ENCODE results near the gene KIR3DL2. TPM values are rescaled to one million over a fixed set of nuclear protein-coding genes. Genes with fewer than 3 reads are reported as not detected.
"Not testable (repeated sequence)": the region's sequence is repeated elsewhere in the genome, so short reads cannot be mapped to it uniquely, and the experiment has no call there.

Gene KIR3DL2
- total RNA-seq, 1 donor from 2014 or later = not detected

GRCh38 chr19:54806516-54806838 is 43.8 kb upstream of the KIR3DL2 start:
- TF ChIP-seq POLR2AphosphoS5 (IDR thresholded peaks at IDR 0.05; ENCODE audit: insufficient read depth in 1 of 2, low read depth in 1 of 2) = no peak
- no peak for TF ChIP-seq POLR2A (IDR thresholded peaks at IDR 0.05)
- TF ChIP-seq, protein P1, sequence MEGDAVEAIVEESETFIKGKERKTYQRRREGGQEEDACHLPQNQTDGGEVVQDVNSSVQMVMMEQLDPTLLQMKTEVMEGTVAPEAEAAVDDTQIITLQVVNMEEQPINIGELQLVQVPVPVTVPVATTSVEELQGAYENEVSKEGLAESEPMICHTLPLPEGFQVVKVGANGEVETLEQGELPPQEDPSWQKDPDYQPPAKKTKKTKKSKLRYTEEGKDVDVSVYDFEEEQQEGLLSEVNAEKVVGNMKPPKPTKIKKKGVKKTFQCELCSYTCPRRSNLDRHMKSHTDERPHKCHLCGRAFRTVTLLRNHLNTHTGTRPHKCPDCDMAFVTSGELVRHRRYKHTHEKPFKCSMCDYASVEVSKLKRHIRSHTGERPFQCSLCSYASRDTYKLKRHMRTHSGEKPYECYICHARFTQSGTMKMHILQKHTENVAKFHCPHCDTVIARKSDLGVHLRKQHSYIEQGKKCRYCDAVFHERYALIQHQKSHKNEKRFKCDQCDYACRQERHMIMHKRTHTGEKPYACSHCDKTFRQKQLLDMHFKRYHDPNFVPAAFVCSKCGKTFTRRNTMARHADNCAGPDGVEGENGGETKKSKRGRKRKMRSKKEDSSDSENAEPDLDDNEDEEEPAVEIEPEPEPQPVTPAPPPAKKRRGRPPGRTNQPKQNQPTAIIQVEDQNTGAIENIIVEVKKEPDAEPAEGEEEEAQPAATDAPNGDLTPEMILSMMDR (IDR thresholded peaks at IDR 0.05) = no peak
- no peaks in the 10 kb centered on the region for H3K4me1 ChIP-seq
- H3K9me3 ChIP-seq = no peaks in the 10 kb centered on the region
- no peaks in the 10 kb centered on the region for H3K36me3 ChIP-seq
- intact Hi-C loops (cut with DNase I) = no loop called here
- DNase-seq (ENCODE audit: extremely low spot score in 2 of 2) = no peak
- no peak overlapping the region for H3K4me3 ChIP-seq
- H3K27ac ChIP-seq = no peak overlapping the region
- no peaks in the 10 kb centered on the region for H3K27me3 ChIP-seq

GRCh38 chr19:54814571-54814970 is 35.7 kb upstream of the KIR3DL2 start:
- H3K27me3 ChIP-seq; DNase-seq (ENCODE audit: extremely low spot score in 2 of 2); intact Hi-C loops (cut with DNase I); H3K36me3 ChIP-seq; H3K4me3 ChIP-seq; H3K9me3 ChIP-seq; H3K27ac ChIP-seq; H3K4me1 ChIP-seq: not testable (repeated sequence)

GRCh38 chr19:54816251-54816650 is 34.0 kb upstream of the KIR3DL2 start, which contains the start of gene KIR3DL1:
KIR3DL1 (plus strand) TSS chr19:54816468.
- H3K4me3 ChIP-seq; H3K27ac ChIP-seq; intact Hi-C loops (cut with DNase I); H3K9me3 ChIP-seq; H3K36me3 ChIP-seq; DNase-seq (ENCODE audit: extremely low spot score in 2 of 2); H3K27me3 ChIP-seq; H3K4me1 ChIP-seq: not testable (repeated sequence)

GRCh38 chr19:54817670-54818536 is 32.3 kb upstream of the KIR3DL2 start:
- no peaks in the 10 kb centered on the region for H3K4me1 ChIP-seq
- intact Hi-C loops (cut with DNase I) = no loop called here
- no peak overlapping the region for H3K4me3 ChIP-seq
- no peaks in the 10 kb centered on the region for H3K36me3 ChIP-seq
- no peak overlapping the region for H3K27ac ChIP-seq
- no peaks in the 10 kb centered on the region for H3K9me3 ChIP-seq
- no peaks in the 10 kb centered on the region for H3K27me3 ChIP-seq
- no peak for DNase-seq (ENCODE audit: extremely low spot score in 2 of 2)
- TF ChIP-seq, protein P1 (IDR thresholded peaks at IDR 0.05) = no peak

DNA sequence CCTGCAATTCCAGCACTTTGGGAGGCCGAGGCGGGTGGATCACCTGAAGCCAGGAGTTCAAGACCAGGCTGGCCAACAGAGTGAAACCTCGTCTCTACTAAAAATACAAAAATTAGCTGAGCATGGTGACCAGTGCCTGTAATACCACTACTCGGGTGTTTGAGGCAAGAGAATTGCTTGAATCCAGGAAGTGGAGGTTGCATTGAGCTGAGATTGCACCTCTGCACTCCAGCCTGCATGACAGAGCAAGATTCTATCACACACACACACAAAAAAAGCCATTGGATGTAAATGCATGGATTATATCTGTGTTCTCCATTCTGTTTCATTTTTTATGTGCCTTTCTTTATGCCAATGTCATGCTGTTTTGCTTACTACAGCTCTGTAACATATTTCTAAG is 25.8 kb upstream of the KIR3DL2 start:
- H3K27ac ChIP-seq; intact Hi-C loops (cut with DNase I); H3K9me3 ChIP-seq; H3K27me3 ChIP-seq; DNase-seq (ENCODE audit: extremely low spot score in 2 of 2); H3K4me3 ChIP-seq; H3K4me1 ChIP-seq; H3K36me3 ChIP-seq: not testable (repeated sequence)

- H3K4me1 ChIP-seq; intact Hi-C loops (cut with DNase I); H3K4me3 ChIP-seq; DNase-seq (ENCODE audit: extremely low spot score in 2 of 2); H3K9me3 ChIP-seq; H3K27me3 ChIP-seq; H3K27ac ChIP-seq; H3K36me3 ChIP-seq: not testable (repeated sequence)
Observed at GRCh38 chr19:54825326-54825725, 24.9 kb upstream of the KIR3DL2 start.

GRCh38 chr19:54828064-54828463 is 22.2 kb upstream of the KIR3DL2 start:
- DNase-seq (ENCODE audit: extremely low spot score in 2 of 2); H3K4me3 ChIP-seq; H3K27me3 ChIP-seq; H3K36me3 ChIP-seq; intact Hi-C loops (cut with DNase I); H3K4me1 ChIP-seq; H3K27ac ChIP-seq; H3K9me3 ChIP-seq: not testable (repeated sequence)

DNA sequence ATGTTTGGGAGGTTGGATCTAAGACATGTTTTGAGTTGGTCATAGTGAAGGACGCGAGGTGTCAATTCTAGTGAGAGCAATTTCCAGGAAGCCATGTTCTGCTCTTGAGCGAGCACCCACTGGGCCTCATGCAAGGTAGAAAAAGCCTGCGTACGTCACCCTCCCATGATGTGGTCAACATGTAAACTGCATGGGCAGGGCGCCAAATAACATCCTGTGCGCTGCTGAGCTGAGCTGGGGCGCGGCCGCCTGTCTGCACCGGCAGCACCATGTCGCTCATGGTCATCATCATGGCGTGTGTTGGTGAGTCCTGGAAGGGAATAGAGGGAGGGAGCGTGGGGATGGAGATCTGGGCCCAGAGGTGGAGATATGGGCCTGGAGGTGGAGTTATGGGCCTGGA is 17.7 kb upstream of the KIR3DL2 start, which contains the start of gene KIR2DS4:
Gene KIR2DS4 (plus strand): TSS at position 181 of the 400 bp plus-strand sequence.
- H3K27ac ChIP-seq; H3K27me3 ChIP-seq; H3K4me1 ChIP-seq; DNase-seq (ENCODE audit: extremely low spot score in 2 of 2); intact Hi-C loops (cut with DNase I); H3K4me3 ChIP-seq; H3K36me3 ChIP-seq; H3K9me3 ChIP-seq: not testable (repeated sequence)

DNA sequence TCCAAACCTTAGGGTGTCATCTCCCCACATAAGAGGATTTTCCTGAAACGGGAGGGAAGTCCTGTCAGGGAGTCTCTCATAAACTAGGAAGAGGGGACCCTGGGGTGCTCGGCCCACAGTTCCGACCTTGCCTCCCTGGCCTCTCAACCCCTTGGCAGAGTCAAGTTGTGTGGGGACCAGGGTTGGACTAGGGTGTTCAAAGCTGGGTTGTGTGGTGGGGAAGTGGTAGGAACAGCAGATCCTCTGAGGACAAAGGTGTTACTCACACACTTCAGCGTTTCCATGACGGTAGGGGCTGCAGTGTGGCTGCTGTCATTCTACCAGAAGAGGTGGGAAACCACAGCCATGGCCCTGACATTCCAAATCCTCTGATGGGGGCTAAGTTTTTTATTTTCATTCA is 15.1 kb upstream of the KIR3DL2 start:
- H3K4me3 ChIP-seq; H3K4me1 ChIP-seq; H3K27ac ChIP-seq; intact Hi-C loops (cut with DNase I); H3K36me3 ChIP-seq; H3K27me3 ChIP-seq; H3K9me3 ChIP-seq; DNase-seq (ENCODE audit: extremely low spot score in 2 of 2): not testable (repeated sequence)

- intact Hi-C loops (cut with DNase I); DNase-seq (ENCODE audit: extremely low spot score in 2 of 2): not testable (repeated sequence)
Observed at GRCh38 chr19:54837522-54837921, 12.7 kb upstream of the KIR3DL2 start.

GRCh38 chr19:54843171-54843570 is 7.1 kb upstream of the KIR3DL2 start:
- H3K27me3 ChIP-seq; H3K4me3 ChIP-seq; DNase-seq (ENCODE audit: extremely low spot score in 2 of 2); H3K36me3 ChIP-seq; intact Hi-C loops (cut with DNase I); H3K27ac ChIP-seq; H3K9me3 ChIP-seq; H3K4me1 ChIP-seq: not testable (repeated sequence)

More at GRCh38 chr19:54837522-54837921, 12.7 kb upstream of the KIR3DL2 start:
- not testable (repeated sequence) for H3K4me3 ChIP-seq, H3K9me3 ChIP-seq, H3K36me3 ChIP-seq, H3K27me3 ChIP-seq, H3K4me1 ChIP-seq, H3K27ac ChIP-seq
